Keratinocyte (primary cell): ENCODE results near the gene OR1A2. TPM values are rescaled to one million over a fixed set of nuclear protein-coding genes. Genes with fewer than 3 reads are reported as not detected.

ENCODE experiments used
- DNase-seq: peaks from one replicate; pipeline ENCODE4 v3.0.0-alpha.2; 2011; ENCODE audit warnings: low read depth, missing footprints, low spot score
- FAIRE-seq: peaks from 2 replicates; lab custom pipeline; 2011; peaks lifted over from hg19 to GRCh38; lab: Jason Lieb, UNC
- H2AFZ ChIP-seq: 2 replicates; pipeline ENCODE4 v1.6.0; 2012; ENCODE audit warnings: low read length, control low read depth, inconsistent platforms; ENCODE audit not compliant: control insufficient read depth
- H3K27ac ChIP-seq: 2 replicates; pipeline ENCODE4 v1.5.1; 2011; ENCODE audit warnings: low read length; ENCODE audit not compliant: control insufficient read depth, insufficient read depth
- H3K27me3 ChIP-seq: 3 replicates; pipeline ENCODE4 v1.6.0; 2011; ENCODE audit warnings: low read length; ENCODE audit not compliant: control insufficient read depth, insufficient read depth; ENCODE audit errors: extremely low read depth
- H3K36me3 ChIP-seq, 2 experiments: 2 replicates in 1 of 2; 3 replicates in 1 of 2; pipeline ENCODE4 v1.5.1; 2011; ENCODE audit warnings: low read length in 2 of 2, mild to moderate bottlenecking in 1 of 2; ENCODE audit not compliant: control insufficient read depth in 2 of 2, insufficient read depth in 2 of 2; ENCODE audit errors: extremely low read depth in 1 of 2
- H3K4me1 ChIP-seq: 3 replicates; pipeline ENCODE4 v1.5.1; 2011; ENCODE audit warnings: low read length; ENCODE audit not compliant: control insufficient read depth, insufficient read depth; ENCODE audit errors: extremely low read depth
- H3K4me2 ChIP-seq: 3 replicates; pipeline ENCODE4 v1.6.0; 2011; ENCODE audit warnings: low read depth, low read length; ENCODE audit not compliant: control insufficient read depth, insufficient read depth; ENCODE audit errors: extremely low read depth
- H3K4me3 ChIP-seq, 3 experiments: fragments of 200-600 bp in 1 of 3; sonication (generic) in 1 of 3; 2 replicates in 2 of 3; 3 replicates in 1 of 3; pipeline ENCODE4 v1.5.1; 2011 to 2016; ENCODE audit warnings: low read length in 3 of 3, mild to moderate bottlenecking in 3 of 3, control low read depth in 2 of 3, inconsistent platforms in 1 of 3, low read depth in 1 of 3, mixed read lengths in 1 of 3, mixed run types in 1 of 3, moderate library complexity in 1 of 3; ENCODE audit not compliant: control insufficient read depth in 2 of 3, insufficient read depth in 2 of 3; ENCODE audit errors: extremely low read depth in 1 of 3
- H3K79me2 ChIP-seq: 2 replicates; pipeline ENCODE4 v1.6.0; 2012; ENCODE audit warnings: low read length; ENCODE audit not compliant: control insufficient read depth, insufficient read depth
- H3K9ac ChIP-seq: 3 replicates; pipeline ENCODE4 v1.6.0; 2011; ENCODE audit warnings: low read length; ENCODE audit not compliant: control insufficient read depth, insufficient read depth; ENCODE audit errors: extremely low read depth
- H3K9me1 ChIP-seq: 3 replicates; pipeline ENCODE4 v1.6.0; 2011; ENCODE audit warnings: low read length; ENCODE audit not compliant: control insufficient read depth, insufficient read depth; ENCODE audit errors: extremely low read depth
- H3K9me3 ChIP-seq: 2 replicates; pipeline ENCODE4 v1.5.1; 2012; ENCODE audit warnings: low read depth, low read length; ENCODE audit not compliant: control insufficient read depth
- H4K20me1 ChIP-seq: 3 replicates; pipeline ENCODE4 v1.6.0; 2011; ENCODE audit warnings: low read length; ENCODE audit not compliant: control insufficient read depth, insufficient read depth; ENCODE audit errors: extremely low read depth
- EZH2 ChIP-seq: IDR thresholded peaks from one replicate; pipeline ENCODE4 v1.6.1; 2012; ENCODE audit warnings: inconsistent platforms, mild to moderate bottlenecking, low read length, moderate library complexity
- dilution Hi-C: fragments of 300-500 bp; cut with MboI; formaldehyde crosslinking; loops from one replicate; pipeline ENCODE4 v1.7.0; 2020; ENCODE audit warnings: low sequenced_read_pairs; ENCODE audit not compliant: extremely low pct_ligation_motif_present
- polyA minus RNA-seq, 3 experiments: library from RNA; depleted of rRNA, polyadenylated mRNA; stranded (reverse); fragments of >200 nt; gene quantifications; 1 replicate in 1 of 3; 2 replicates in 1 of 3; 3 replicates in 1 of 3; pipeline ENCODE4 v1.2.3, GENCODE V29; 2011
- polyA plus RNA-seq, 5 experiments: library from polyadenylated mRNA; depleted of rRNA in 3 of 5; stranded (reverse) in 3 of 5; stranded (forward) in 1 of 5; unstranded in 1 of 5; fragments of >200 nt; gene quantifications; 1 replicate in 1 of 5; 2 replicates in 3 of 5; 3 replicates in 1 of 5; pipeline versions ENCODE4 v1.2.1 to v1.2.3, GENCODE V29; 2011 to 2012; ENCODE audit warnings: missing spikeins in 2 of 5, low read depth in 1 of 5, low replicate concordance in 1 of 5
- TF ChIP-seq, protein P1 (sequence below), 3 experiments: IDR thresholded peaks in 1 of 3; conservative IDR thresholded peaks in 1 of 3; optimal IDR thresholded peaks in 1 of 3; 2 replicates in 2 of 3; 3 replicates in 1 of 3; pipeline versions ENCODE3 to v1.5.1; 2011; ENCODE audit warnings: low read length in 3 of 3, mild to moderate bottlenecking in 3 of 3, moderate library complexity in 2 of 3, control low read depth in 1 of 3, inconsistent platforms in 1 of 3; ENCODE audit not compliant: insufficient read depth in 2 of 3; ENCODE audit errors: extremely low read depth in 1 of 3

The OR1A2 gene, protein sequence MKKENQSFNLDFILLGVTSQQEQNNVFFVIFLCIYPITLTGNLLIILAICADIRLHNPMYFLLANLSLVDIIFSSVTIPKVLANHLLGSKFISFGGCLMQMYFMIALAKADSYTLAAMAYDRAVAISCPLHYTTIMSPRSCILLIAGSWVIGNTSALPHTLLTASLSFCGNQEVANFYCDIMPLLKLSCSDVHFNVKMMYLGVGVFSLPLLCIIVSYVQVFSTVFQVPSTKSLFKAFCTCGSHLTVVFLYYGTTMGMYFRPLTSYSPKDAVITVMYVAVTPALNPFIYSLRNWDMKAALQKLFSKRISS
- polyA plus RNA-seq (not detected in 3 replicates), polyA minus RNA-seq (not detected in 3 replicates)
- polyA plus RNA-seq (2011; ENCODE audit: low read depth): not detected
- not detected in 2 replicates for polyA plus RNA-seq (2011; cell fraction: cytosol; rRNA removed)
- polyA plus RNA-seq (2011; cell fraction: nucleus; rRNA removed): not detected in 2 replicates
- polyA plus RNA-seq (2012; ENCODE audit: low replicate concordance): not detected in 2 replicates
- polyA minus RNA-seq (2011; cell fraction: cytosol; rRNA and poly(A)+ RNA removed): not detected
- not detected in 2 replicates for polyA minus RNA-seq (2011; cell fraction: nucleus; rRNA and poly(A)+ RNA removed)

DNA sequence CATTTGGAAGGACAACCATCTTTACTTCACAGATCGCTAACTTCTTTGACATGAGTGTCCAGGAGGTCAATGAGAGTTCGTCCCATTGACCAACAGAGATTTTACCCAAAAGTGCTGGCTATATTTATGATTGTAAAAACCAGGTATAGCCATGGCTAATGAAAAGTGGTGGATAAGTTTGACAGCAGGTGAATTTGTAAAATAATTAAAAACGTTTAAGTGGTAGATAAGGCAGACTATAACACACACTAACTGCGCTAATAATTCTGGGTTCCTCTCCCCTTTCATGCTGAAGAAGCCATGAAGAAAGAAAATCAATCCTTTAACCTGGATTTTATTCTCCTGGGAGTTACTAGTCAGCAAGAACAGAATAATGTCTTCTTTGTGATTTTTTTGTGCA, at the start of gene OR1A2:
TSS of gene OR1A2 (plus strand) at position 301 of the 400 bp plus-strand sequence. CDS start at position 301, 0 bp downstream.
- TF ChIP-seq EZH2: no peak
- TF ChIP-seq, protein P1, sequence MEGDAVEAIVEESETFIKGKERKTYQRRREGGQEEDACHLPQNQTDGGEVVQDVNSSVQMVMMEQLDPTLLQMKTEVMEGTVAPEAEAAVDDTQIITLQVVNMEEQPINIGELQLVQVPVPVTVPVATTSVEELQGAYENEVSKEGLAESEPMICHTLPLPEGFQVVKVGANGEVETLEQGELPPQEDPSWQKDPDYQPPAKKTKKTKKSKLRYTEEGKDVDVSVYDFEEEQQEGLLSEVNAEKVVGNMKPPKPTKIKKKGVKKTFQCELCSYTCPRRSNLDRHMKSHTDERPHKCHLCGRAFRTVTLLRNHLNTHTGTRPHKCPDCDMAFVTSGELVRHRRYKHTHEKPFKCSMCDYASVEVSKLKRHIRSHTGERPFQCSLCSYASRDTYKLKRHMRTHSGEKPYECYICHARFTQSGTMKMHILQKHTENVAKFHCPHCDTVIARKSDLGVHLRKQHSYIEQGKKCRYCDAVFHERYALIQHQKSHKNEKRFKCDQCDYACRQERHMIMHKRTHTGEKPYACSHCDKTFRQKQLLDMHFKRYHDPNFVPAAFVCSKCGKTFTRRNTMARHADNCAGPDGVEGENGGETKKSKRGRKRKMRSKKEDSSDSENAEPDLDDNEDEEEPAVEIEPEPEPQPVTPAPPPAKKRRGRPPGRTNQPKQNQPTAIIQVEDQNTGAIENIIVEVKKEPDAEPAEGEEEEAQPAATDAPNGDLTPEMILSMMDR (optimal IDR thresholded peaks at IDR 0.05 in 1 of 3, IDR thresholded peaks at IDR 0.05 in 1 of 3, conservative IDR thresholded peaks at IDR 0.05 in 1 of 3; ENCODE audit: extremely low read depth in 1 of 3, insufficient read depth in 2 of 3, low read length in 3 of 3): no peak
- H3K4me1 ChIP-seq: no peaks in the 10 kb centered on the region
- no peak within 1 kb of the TSS for H2AFZ ChIP-seq
- no peak within 1 kb of the TSS for H3K9ac ChIP-seq
- FAIRE-seq (no peak), DNase-seq (no peak)
- H3K9me3 ChIP-seq: no peaks in the 10 kb centered on the region
- no peaks in the 10 kb centered on the region for H3K9me1 ChIP-seq
- H3K27me3 ChIP-seq: no peaks in the 10 kb centered on the region
- no peak within 1 kb of the TSS for H3K4me3 ChIP-seq
- dilution Hi-C loops: no loop called here
- H3K4me2 ChIP-seq: no peak within 1 kb of the TSS
- no peaks in the 10 kb centered on the region for H4K20me1 ChIP-seq
- no peaks in the 10 kb centered on the region for H3K79me2 ChIP-seq
- no peaks in the 10 kb centered on the region for H3K36me3 ChIP-seq
- no peak within 1 kb of the TSS for H3K27ac ChIP-seq

DNA sequence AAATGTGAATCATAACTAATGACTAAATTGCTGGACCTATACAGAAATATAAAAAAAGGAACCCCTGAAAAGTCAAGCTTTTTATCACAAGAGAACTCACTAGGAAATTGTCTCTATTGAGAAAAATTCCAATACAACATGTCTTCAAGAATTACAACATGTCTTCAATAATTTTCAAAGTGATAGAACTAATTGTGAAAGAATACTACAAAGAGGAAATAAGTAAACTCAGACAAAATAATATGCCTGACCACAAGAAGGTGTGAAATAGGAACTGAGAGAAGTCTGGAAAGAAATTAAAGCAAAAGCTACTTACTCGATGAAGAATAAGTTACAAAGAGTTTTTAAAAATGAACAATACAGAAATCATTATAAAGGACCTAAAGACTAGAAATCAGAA, 40.1 kb upstream of the OR1A2 start:
- TF ChIP-seq, protein P1 (optimal IDR thresholded peaks at IDR 0.05 in 1 of 3, IDR thresholded peaks at IDR 0.05 in 1 of 3, conservative IDR thresholded peaks at IDR 0.05 in 1 of 3; ENCODE audit: extremely low read depth in 1 of 3, insufficient read depth in 2 of 3, low read length in 3 of 3): no peak
- no peak for TF ChIP-seq EZH2
- H4K20me1 ChIP-seq: no peaks in the 10 kb centered on the region
- no peaks in the 10 kb centered on the region for H3K4me1 ChIP-seq
- H3K27me3 ChIP-seq: no peaks in the 10 kb centered on the region
- H3K4me3 ChIP-seq: no peak overlapping the region
- H3K79me2 ChIP-seq: no peaks in the 10 kb centered on the region
- no peak overlapping the region for H3K9ac ChIP-seq
- dilution Hi-C loops: no loop called here
- no peak overlapping the region for H3K27ac ChIP-seq
- DNase-seq: no peak
- H3K9me3 ChIP-seq: no peaks in the 10 kb centered on the region
- no peaks in the 10 kb centered on the region for H3K36me3 ChIP-seq
- no peak overlapping the region for H2AFZ ChIP-seq
- no peak for FAIRE-seq
- H3K4me2 ChIP-seq: no peak overlapping the region
- H3K9me1 ChIP-seq: no peaks in the 10 kb centered on the region
